ENCODE results near the gene PIGS. TPM values are rescaled to one million over a fixed set of nuclear protein-coding genes. Genes with fewer than 3 reads are reported as not detected.

The PIGS gene
- total and polyA plus RNA-seq, 2 donors (not counting 1 experiment from before 2014, with no cell fraction given), result 44.1 to 55.1 TPM

- WGBS (ENCODE audit: insufficient coverage), result 88% methylated on average over 18 of the region's 28 CpGs
- CTCF ChIA-PET, result no interaction called here
Measured at GRCh38 chr17:28505986-28506665, 65.2 kb downstream of the PIGS start, which contains the start of gene FOXN1. Gene FOXN1, plus strand, starts transcription at chr17:28506348. Its CDS starts 17,622 bp downstream, at chr17:28523970.

More at GRCh38 chr17:28505986-28506665, 65.2 kb downstream of the PIGS start, which contains the start of gene FOXN1:
- Histone ChIP-seq H3K27me3 (replicated peaks in 1 of 4; ENCODE audit: control extremely low read depth in 1 of 4, control insufficient read depth in 3 of 4, insufficient read depth in 4 of 4, low read length in 3 of 4) (peaks cover 0 to 16% (median 5%) of the 10 kb centered on the region in 4 experiments), H3K9ac (ENCODE audit: low read length) (no peak within 1 kb of the TSS), H3K4me1 (ENCODE audit: control insufficient read depth in 2 of 2, insufficient read depth in 2 of 2, low read length in 2 of 2) (peaks cover 1 to 2% of the 10 kb centered on the region in 2 donors), H2AFZ (ENCODE audit: insufficient read depth, low read depth, low read length, poor library complexity, severe bottlenecking) (no peak within 1 kb of the TSS), H3K4me3 (ENCODE audit: control extremely low read depth in 1 of 5, extremely low read depth in 1 of 5, insufficient read depth in 1 of 5, low read depth in 2 of 5, low read length in 4 of 5) (no peak within 1 kb of the TSS), H3K79me2 (ENCODE audit: control insufficient read depth, insufficient read depth, low read length) (no peaks in the 10 kb centered on the region), H3K27ac (ENCODE audit: low read length in 2 of 2) (no peak within 1 kb of the TSS), H4K20me1 (ENCODE audit: control insufficient read depth, insufficient read depth, low read length, poor library complexity, severe bottlenecking) (no peaks in the 10 kb centered on the region), H3K9me3 (ENCODE audit: control extremely low read depth in 1 of 3, control insufficient read depth in 2 of 3, insufficient read depth in 1 of 3, low read length in 2 of 3) (no peaks in the 10 kb centered on the region), H3K36me3 (replicated peaks in 1 of 2; ENCODE audit: control extremely low read depth in 1 of 2, control insufficient read depth in 1 of 2, extremely low read depth in 1 of 2, insufficient read depth in 2 of 2, low read length in 1 of 2) (no peaks in the 10 kb centered on the region), H3K4me2 (replicated peaks; ENCODE audit: low read depth, low read length, poor library complexity, severe bottlenecking) (no peak within 1 kb of the TSS)
- POLR2A ChIA-PET, result no interaction called here
- H3K27ac Mint-ChIP-seq, result no peak within 1 kb of the TSS
- DNase-seq (no peak), ATAC-seq (ENCODE audit: low read depth) (no peak)
- H3K27me3 Mint-ChIP-seq, result peaks cover 26% of the 10 kb centered on the region
- no peaks in the 10 kb centered on the region for H3K9me3 Mint-ChIP-seq (ENCODE audit: insufficient read depth)
- H3K4me3 Mint-ChIP-seq, result no peak within 1 kb of the TSS
- peaks cover 3% of the 10 kb centered on the region for H3K4me1 Mint-ChIP-seq
- intact Hi-C loops (cut with micrococcal nuclease), result no loop called here
- TF ChIP-seq CTCF (IDR thresholded peaks at IDR 0.05) (no peak), EZH2 (IDR thresholded peaks at IDR 0.05; ENCODE audit: borderline replicate concordance, insufficient read depth, low read depth, low read length, poor library complexity, severe bottlenecking) (no peak)
